Chondrocyte (in vitro differentiated cells): Measurements from ENCODE around the gene MYO9B. TPM values are rescaled to one million over a fixed set of nuclear protein-coding genes. Genes with fewer than 3 reads are reported as not detected.

ENCODE experiments used
- DNase-seq: peaks from one replicate; pipeline ENCODE4 v3.0.0; 2021; ENCODE audit warnings: mixed read lengths, low spot score
- H3K27ac Mint-ChIP-seq: one replicate; pipeline ENCODE4 v1.8.0; 2021; ENCODE audit warnings: mild to moderate bottlenecking, moderate library complexity, mixed read lengths; ENCODE audit not compliant: unreplicated experiment
- H3K27me3 Mint-ChIP-seq: 2 replicates; pipeline ENCODE4 v1.8.0; 2021; ENCODE audit warnings: low read depth, mixed read lengths
- H3K36me3 Mint-ChIP-seq: 2 replicates; pipeline ENCODE4 v1.8.0; 2021; ENCODE audit warnings: low read depth, mixed read lengths
- H3K4me1 Mint-ChIP-seq: 2 replicates; pipeline ENCODE4 v1.8.0; 2021; ENCODE audit warnings: low read depth, mild to moderate bottlenecking, mixed read lengths
- H3K4me3 Mint-ChIP-seq: one replicate; pipeline ENCODE4 v1.8.0; 2021; ENCODE audit warnings: mild to moderate bottlenecking, moderate library complexity, mixed read lengths; ENCODE audit not compliant: unreplicated experiment
- H3K9me3 Mint-ChIP-seq: 2 replicates; pipeline ENCODE4 v1.8.0; 2021; ENCODE audit warnings: low read depth, mixed read lengths
- CTCF ChIP-seq: fragments of 200-600 bp; sonication (generic); IDR thresholded peaks from 2 replicates; pipeline ENCODE4 v1.5.0; 2021; ENCODE audit warnings: antibody characterized with exemption, mild to moderate bottlenecking, moderate library complexity
- total RNA-seq: library from RNA; stranded (reverse); gene quantifications from 3 replicates; pipeline ENCODE4 v1.2.1, GENCODE V29; 2021

Gene MYO9B
- total RNA-seq, 1 donor from 2014 or later = 94.6 TPM

- no peak for DNase-seq
- H3K4me3 Mint-ChIP-seq = peak overlapping the region; percentile 97
- H3K36me3 Mint-ChIP-seq = no peaks in the 10 kb centered on the region
- H3K9me3 Mint-ChIP-seq = no peaks in the 10 kb centered on the region
- H3K27ac Mint-ChIP-seq = peak overlapping the region; percentile 96
- peaks cover 55% of the 10 kb centered on the region for H3K4me1 Mint-ChIP-seq
- no peak for TF ChIP-seq CTCF
- no peaks in the 10 kb centered on the region for H3K27me3 Mint-ChIP-seq
These were observed 990 bp downstream of the MYO9B start for GRCh38 chr19:17076543-17076991.

DNA sequence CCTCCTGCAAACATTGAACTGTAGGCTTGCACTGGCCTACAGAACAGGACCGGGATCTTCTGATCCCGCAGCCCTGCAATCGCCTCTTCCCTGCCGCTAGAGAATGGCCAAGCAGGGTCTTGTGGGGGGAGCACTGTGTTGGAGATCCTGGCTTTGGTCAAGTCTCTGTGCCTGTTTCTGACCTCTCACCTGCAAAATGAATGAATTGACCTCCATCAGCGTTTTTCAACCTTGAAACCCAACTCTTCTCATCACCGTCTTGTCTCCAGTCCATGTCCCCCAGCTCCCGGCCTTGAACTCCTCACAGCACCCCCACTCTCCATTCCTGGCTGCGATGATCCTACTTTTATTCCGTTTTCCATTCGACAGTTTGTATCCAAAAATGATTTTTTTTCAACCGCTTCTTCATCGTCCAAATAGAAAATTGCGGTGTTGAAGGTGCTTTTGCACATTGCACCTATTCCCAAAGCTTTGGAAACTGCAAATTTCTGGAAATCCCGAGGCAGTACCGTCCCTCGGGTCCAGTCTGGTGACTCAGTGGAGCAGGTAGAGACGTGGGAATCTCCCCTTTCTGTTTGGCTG is 2.0 kb downstream of the MYO9B start:
- H3K4me3 Mint-ChIP-seq = peak overlapping the region; percentile 97
- H3K27ac Mint-ChIP-seq = peak overlapping the region; percentile 52
- H3K27me3 Mint-ChIP-seq = no peaks in the 10 kb centered on the region
- no peaks in the 10 kb centered on the region for H3K36me3 Mint-ChIP-seq
- H3K4me1 Mint-ChIP-seq = peaks cover 65% of the 10 kb centered on the region
- DNase-seq = no peak
- no peaks in the 10 kb centered on the region for H3K9me3 Mint-ChIP-seq
- no peak for TF ChIP-seq CTCF

- Mint-ChIP-seq H3K27me3 (no peaks in the 10 kb centered on the region), H3K4me3 (peak overlapping the region; percentile 97), H3K27ac (peak overlapping the region; percentile 97), H3K9me3 (no peaks in the 10 kb centered on the region), H3K36me3 (no peaks in the 10 kb centered on the region), H3K4me1 (peaks cover 71% of the 10 kb centered on the region)
- no peak for TF ChIP-seq CTCF
- no peak for DNase-seq
These were observed 2.7 kb downstream of the MYO9B start for GRCh38 chr19:17078036-17078919.

DNA sequence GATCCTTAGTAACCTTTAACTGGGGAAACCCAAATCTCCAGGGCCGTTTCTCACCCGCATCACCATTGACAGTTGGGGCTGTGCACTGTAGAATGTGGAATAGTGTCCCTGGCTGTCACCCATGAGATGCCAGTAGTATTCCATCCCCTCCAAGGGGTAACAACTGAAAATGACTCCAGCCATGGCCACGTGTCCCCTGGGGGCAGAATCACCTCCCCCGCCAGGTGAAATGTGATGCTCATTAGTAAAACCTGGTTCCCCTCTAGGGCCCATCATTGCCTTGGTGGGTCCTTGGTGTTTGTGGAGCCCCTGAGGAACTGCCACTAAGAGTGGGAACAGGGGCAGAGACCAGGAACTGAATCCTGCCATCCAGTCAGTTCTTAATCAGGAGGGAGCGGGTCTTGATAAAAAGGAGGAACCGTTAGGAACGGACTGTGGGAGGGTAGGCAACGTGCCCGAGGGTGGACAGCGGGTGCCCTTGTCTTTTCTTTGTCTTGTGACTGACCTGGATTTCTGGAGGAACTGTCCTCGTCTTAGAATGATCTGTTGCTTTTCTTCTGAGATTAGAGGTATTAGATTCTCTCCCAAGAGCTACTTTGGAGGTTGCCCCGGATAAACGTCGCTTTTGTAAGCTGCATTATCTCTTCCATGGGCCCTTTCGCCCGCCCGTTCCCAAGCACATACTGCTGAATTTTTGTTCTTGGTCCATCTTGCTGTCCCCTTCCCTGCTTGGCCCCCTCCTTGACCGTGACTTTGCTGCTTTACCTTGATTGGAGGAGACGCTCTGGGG is 3.5 kb downstream of the MYO9B start:
- no peaks in the 10 kb centered on the region for H3K27me3 Mint-ChIP-seq
- H3K27ac Mint-ChIP-seq = peak overlapping the region; percentile 97
- peaks cover 65% of the 10 kb centered on the region for H3K4me1 Mint-ChIP-seq
- DNase-seq = no peak
- peak overlapping the region; percentile 71 for H3K4me3 Mint-ChIP-seq
- TF ChIP-seq CTCF = no peak
- no peaks in the 10 kb centered on the region for H3K9me3 Mint-ChIP-seq
- H3K36me3 Mint-ChIP-seq = no peaks in the 10 kb centered on the region
